ENCODE data around the gene THRB. TPM values are rescaled to one million over a fixed set of nuclear protein-coding genes. Genes with fewer than 3 reads are reported as not detected.

THRB gene
- total and polyA plus RNA-seq, 9 of the 15 experiments (the other 6 are each of a cell fraction or from before 2014, with no cell fraction given): 1.7 to 14.9 (median 6.9) TPM

DNA sequence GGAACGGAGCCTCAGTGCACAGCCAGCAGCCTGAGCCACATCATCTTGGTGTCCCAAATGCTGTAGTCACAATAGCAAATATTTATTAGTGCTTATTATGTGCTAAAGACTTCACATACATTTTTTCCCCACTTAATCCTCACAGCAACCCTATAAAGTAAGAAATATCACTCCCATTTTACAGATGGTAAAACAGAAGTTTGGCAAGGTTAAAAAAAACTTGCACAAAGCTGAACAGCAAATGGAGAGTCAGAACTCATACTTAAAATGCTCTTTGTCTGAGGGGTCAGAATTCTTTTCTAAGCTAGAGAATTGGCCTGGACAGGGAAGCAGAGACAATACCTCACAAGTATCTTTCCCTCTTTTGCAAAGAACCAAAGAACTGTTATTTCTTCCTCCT is 30.9 kb upstream of the THRB start:
- Histone ChIP-seq H3K4me2 (ENCODE audit: insufficient read depth, low read length) (no peak overlapping the region), H3K27ac (ENCODE audit: extremely low read depth, low read depth, low read length) (no peak overlapping the region), H3K27me3 (ENCODE audit: control insufficient read depth in 2 of 2, insufficient read depth in 2 of 2, low read length in 2 of 2) (no peaks in the 10 kb centered on the region), H3K79me2 (ENCODE audit: control insufficient read depth, insufficient read depth, low read length) (no peaks in the 10 kb centered on the region), H3K4me1 (replicated peaks in 1 of 2; ENCODE audit: control insufficient read depth in 2 of 2, insufficient read depth in 2 of 2, low read length in 2 of 2) (peaks cover 10 to 16% of the 10 kb centered on the region in 2 experiments), H2AFZ (ENCODE audit: low read depth, low read length) (no peak overlapping the region), H4K20me1 (replicated peaks; ENCODE audit: control insufficient read depth, insufficient read depth, low read length) (no peaks in the 10 kb centered on the region), H3K9me3 (replicated peaks; ENCODE audit: control insufficient read depth, insufficient read depth, low read depth, low read length) (no peaks in the 10 kb centered on the region), H3K9ac (ENCODE audit: insufficient read depth in 1 of 2, low read depth in 2 of 2, low read length in 2 of 2) (no peak overlapping the region), H3K36me3 (ENCODE audit: control insufficient read depth, insufficient read depth, low read length) (no peaks in the 10 kb centered on the region), H3K4me3 (no peak overlapping the region), H3K9me1 (ENCODE audit: control insufficient read depth, insufficient read depth, low read length) (no peaks in the 10 kb centered on the region)
- ChIA-PET CTCF (ENCODE audit: low intra/inter-chr PET ratio) (no interaction called here), POLR2A (interaction anchor here (0.6 to 1.5 kb wide), 5 partner anchors 8 to 74 kb away, joined by 3 to 8 read pairs (median 3); no protein-coding TSS in a partner anchor)
- no peak for ATAC-seq
- DNase-seq (ENCODE audit: extremely low read depth in 1 of 4, low spot score in 3 of 4): no peak
- WGBS (ENCODE audit: insufficient coverage, low coverage, missing lambda C conversion rate): 64% methylated on average over 1 of the region's 1 CpG
- no TSS peak for BruUV-seq (replicated peaks)
- no peak for FAIRE-seq
- in situ Hi-C loops (cut with MboI): no loop called here
- TF ChIP-seq MTA1 (IDR thresholded peaks at IDR 0.05; ENCODE audit: borderline replicate concordance): no peak
- 0 out of 4 replicates have a peak, but pooled peaks of 1 of the 2 experiments have one; percentile 18 for TF ChIP-seq KDM1A (IDR thresholded peaks at IDR 0.05)
- TF ChIP-seq HDGF (IDR thresholded peaks at IDR 0.05): no peak
- TF ChIP-seq SRF (CRISPR knock-in tag; IDR thresholded peaks at IDR 0.05): no peak
- TF ChIP-seq, protein P1, sequence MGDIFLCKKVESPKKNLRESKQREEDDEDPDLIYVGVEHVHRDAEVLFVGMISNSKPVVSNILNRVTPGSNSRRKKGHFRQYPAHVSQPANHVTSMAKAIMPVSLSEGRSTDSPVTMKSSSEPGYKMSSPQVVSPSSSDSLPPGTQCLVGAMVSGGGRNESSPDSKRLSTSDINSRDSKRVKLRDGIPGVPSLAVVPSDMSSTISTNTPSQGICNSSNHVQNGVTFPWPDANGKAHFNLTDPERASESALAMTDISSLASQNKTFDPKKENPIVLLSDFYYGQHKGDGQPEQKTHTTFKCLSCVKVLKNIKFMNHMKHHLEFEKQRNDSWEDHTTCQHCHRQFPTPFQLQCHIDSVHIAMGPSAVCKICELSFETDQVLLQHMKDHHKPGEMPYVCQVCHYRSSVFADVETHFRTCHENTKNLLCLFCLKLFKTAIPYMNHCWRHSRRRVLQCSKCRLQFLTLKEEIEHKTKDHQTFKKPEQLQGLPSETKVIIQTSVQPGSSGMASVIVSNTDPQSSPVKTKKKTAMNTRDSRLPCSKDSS (IDR thresholded peaks at IDR 0.05; ENCODE audit: low read depth, partially characterized antibody): no peak
- TF ChIP-seq ADNP (tag; IDR thresholded peaks at IDR 0.05): peak; percentile 53; the same call in 1 of the 2 replicates
- peak; percentile 66; the same call in 1 of the 2 replicates for TF ChIP-seq BCOR (IDR thresholded peaks at IDR 0.05)
- peak; percentile 75 for TF ChIP-seq RBM25 (IDR thresholded peaks at IDR 0.05; ENCODE audit: low read depth, low read length, severe bottlenecking)
- intact Hi-C loops (cut with micrococcal nuclease): loop anchor here (10.0 kb wide), 1 partner anchor 119 kb away; no protein-coding TSS in a partner anchor

Data from K562 (cell line).